ENCODE results near the gene TACSTD2.
"Not testable (repeated sequence)": the region's sequence is repeated elsewhere in the genome, so short reads cannot be mapped to it uniquely, and the experiment has no call there.

Gene TACSTD2

DNA sequence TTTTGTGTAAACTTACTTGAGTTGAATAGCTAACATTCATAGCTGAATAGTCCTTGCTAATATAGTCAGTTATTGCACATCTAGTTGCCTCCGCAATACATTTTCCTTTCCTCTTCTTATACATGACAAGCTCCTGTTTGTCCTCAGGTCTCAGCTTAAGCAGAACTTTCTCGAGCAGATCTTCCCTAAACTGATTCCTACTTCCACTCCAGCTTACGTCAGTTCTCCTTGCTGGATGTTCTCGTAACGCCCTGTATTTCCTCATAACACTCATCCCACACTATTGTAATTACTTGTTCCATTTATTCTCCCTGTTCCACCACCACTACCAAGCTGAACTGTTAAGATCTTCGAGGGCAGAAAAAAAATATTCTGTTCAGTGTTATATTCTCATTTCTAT lies 15.4 kb downstream of the TACSTD2 start:
- DNase-seq = peak; percentile 66

- DNase-seq = no peak
Observed at GRCh38 chr1:58555393-58555792, 21.7 kb downstream of the TACSTD2 start.

DNA sequence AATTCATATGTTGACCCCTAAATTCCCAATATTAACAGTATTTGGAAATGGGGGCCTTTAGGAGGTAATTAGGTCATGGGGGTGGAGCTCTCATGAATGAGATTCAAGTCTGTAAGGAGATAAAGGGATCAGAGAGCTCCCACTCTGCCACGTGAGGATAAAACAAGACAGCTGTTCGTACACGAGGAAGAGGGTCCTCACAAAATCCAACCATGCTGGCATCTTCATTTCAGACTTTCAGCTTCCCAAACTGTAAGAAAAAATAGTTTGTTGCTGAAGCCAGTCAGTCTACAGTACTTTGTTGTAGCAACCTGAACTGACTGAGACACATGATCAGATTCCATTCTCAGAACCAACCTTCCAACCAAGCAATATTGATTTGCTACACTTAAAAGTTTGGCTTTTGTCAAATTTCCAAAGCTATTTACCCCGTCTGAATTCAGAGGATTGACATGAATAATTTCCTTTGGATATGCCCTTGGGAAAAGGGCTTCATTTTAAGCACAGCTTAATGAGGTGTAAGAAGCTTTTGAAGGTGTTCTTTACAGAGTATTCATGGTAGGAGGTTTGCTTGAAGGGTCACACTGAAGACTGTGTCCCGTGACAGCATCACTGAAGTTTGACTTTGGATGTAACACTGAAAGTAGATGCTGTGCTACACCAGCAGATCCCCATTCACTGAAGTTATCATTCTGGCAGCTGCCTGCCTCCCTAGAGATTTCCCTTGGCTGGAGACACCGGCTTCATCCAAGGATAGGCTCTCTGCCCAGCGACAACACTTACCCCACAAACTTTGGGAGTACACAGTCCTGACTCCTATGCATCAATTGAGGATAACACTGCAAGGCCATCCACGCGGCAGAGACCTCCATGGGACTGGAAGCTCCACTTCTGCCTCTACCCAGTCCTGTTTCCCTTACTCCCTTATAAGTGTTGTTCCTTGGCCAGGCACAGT lies 25.6 kb downstream of the TACSTD2 start:
- DNase-seq = no peak

DNA sequence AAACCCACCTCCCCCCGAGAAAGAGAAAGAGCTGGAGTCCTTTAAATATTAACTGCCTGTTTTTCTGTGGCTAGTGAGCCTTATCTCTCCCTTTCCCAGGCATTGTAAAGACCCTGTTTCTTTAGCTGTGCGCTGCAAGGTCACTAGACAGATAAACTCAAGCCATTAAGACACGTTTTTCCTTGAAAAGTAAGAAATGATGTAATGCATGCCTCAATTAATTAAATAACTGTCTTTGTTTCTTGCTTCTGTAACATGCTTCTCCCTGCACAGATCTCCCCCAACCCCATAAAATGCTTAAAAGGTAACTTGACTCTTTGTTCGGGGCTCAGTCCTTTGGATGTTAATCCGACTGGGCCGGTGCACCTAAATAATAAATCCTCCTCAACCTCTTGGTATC lies 27.8 kb downstream of the TACSTD2 start:
- DNase-seq = not testable (repeated sequence)

DNA sequence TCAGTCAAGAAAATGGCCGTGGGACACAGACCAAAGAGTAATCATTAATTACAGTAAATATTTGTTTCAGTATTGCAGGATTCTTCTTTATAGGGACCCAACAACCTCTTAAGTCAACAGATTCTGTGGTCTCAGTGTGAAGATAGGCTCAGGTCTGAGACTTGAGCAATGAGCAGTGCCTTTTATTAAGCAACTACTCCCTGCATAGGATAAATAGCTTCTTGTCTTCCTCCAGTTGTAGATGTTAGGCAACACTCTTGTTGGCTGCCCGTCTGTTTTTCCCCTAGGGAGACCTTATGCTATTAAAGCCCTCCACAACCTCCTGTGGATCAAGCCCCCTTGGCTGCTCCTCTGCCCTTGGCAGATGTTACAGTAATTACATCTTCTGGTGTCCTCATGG lies 28.7 kb downstream of the TACSTD2 start:
- no peak for DNase-seq

GRCh38 chr1:58546520-58547308 lies 30.3 kb downstream of the TACSTD2 start, which contains the start of gene OMA1:
TSS of gene OMA1 (minus strand) at chr1:58546726. CDS start at chr1:58539294, 7,432 bp downstream.
- DNase-seq = peak; percentile 99

GRCh38 chr1:58545591-58546519 lies 31.2 kb downstream of the TACSTD2 start:
- DNase-seq = peak; percentile 88

GRCh38 chr1:58543260-58543659 lies 33.8 kb downstream of the TACSTD2 start:
- no peak for DNase-seq

DNA sequence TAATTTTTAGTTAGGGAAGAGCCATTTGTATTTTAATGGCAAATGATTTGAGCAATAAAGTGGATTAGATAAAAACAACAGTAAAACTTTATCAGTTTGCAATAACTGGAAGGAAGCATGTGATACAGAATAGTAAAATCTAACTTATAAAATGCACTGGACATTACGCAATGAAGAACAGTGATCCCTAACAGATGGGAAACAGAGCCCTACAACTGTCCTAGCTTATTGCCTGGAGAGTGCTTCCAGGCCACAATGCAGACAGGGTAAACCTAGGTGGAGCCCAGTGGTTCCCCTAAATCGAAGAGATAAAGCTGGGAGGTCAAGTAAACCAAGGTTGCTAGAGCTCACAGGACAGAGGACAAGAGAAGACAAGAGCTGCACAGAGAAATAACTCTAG lies 37.5 kb downstream of the TACSTD2 start:
- no peak for DNase-seq

- DNase-seq = no peak
Observed at GRCh38 chr1:58538821-58539220, 38.2 kb downstream of the TACSTD2 start.

GRCh38 chr1:58531842-58532241 lies 45.2 kb downstream of the TACSTD2 start:
- DNase-seq = peak; percentile 32

GRCh38 chr1:58529284-58529683 lies 47.8 kb downstream of the TACSTD2 start:
- DNase-seq = no peak

- peak; percentile 59 for DNase-seq
Observed at GRCh38 chr1:58528518-58528917, 48.5 kb downstream of the TACSTD2 start.
